Astrocyte (in vitro differentiated cells and primary cell): ENCODE measurements around the gene AK1.

Source experiments
- CTCF ChIP-seq: IDR thresholded peaks from 2 replicates; pipeline ENCODE4 v1.5.1; 2011; ENCODE audit warnings: low read depth, mild to moderate bottlenecking, inconsistent platforms, low read length, moderate library complexity; ENCODE audit not compliant: insufficient read depth
- EZH2 ChIP-seq: IDR thresholded peaks from 2 replicates; pipeline ENCODE4 v1.6.1; 2012; ENCODE audit warnings: mild to moderate bottlenecking, low read length, inconsistent platforms; ENCODE audit not compliant: insufficient read depth

DNA sequence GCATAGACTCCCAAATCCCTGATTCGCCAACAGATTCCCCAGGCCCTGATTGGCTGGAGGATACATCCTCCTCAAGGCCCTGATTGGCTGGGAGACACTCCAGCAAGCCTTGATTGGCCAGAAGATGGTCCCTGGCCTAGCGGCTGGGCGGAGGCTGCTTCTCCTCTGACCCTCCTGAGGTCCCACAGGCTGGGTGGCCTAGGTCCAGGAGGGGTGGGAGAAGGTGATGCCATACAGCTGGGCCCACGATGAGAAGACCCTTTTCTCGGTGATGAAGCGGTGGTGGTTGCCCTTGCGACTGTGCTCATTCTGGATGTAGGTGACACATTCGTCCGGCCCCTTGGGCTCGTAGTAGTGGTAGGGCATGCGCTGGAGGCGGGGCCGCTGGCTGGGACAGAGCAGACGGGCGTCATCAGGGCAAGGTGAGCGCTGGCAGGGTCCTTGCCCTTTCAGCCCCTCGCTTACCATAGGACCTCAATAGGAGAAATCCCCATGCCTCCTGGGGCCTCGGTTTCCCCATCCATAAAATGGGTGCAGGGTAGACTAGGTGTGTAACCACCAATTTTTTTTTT lies 9.0 kb upstream of the AK1 start:
- TF ChIP-seq EZH2 (no peak), CTCF (no peak)
